Endothelial cell of umbilical vein (primary cell): ENCODE data around the gene ANO9. TPM values are rescaled to one million over a fixed set of nuclear protein-coding genes. Genes with fewer than 3 reads are reported as not detected.

Source experiments
- BruUV-seq: library from RNA; stranded (reverse); fragments of 400-500 nt; replicated peaks from 2 replicates; lab custom pipeline; 2021; lab: Mats Ljungman, UMichigan
- CTCF ChIA-PET: fragments of 300-600, 350-600 bp; sonication (Branson Sonifier 250); formaldehyde crosslinking; loops from one replicate; lab custom pipeline; 2021; ENCODE audit warnings: antibody characterized with exemption, inconsistent platforms; lab: Charles Lee
- POLR2A ChIA-PET: fragments of 300-600, 350-600 bp; sonication (Branson Sonifier 250); formaldehyde crosslinking; loops from one replicate; lab custom pipeline; 2021; ENCODE audit warnings: antibody characterized with exemption, inconsistent platforms; lab: Charles Lee
- DNase-seq: peaks from one replicate; pipeline ENCODE4 v3.0.0-alpha.2; 2011; ENCODE audit warnings: low read depth, low spot score
- FAIRE-seq: peaks from 2 replicates; lab custom pipeline; 2011; peaks lifted over from hg19 to GRCh38; lab: Jason Lieb, UNC
- H2AFZ ChIP-seq: 2 replicates; pipeline ENCODE4 v1.6.0; 2012; ENCODE audit warnings: low read depth, low read length, control low read depth, inconsistent platforms
- H3K27ac ChIP-seq: 2 replicates; pipeline ENCODE4 v1.5.1; 2011; ENCODE audit warnings: low read depth, mild to moderate bottlenecking, control low read depth, low read length, moderate library complexity; ENCODE audit not compliant: insufficient read depth
- H3K27me3 ChIP-seq, 2 experiments: 2 replicates each; pipeline versions ENCODE4 v1.6.0 to v1.6.1; 2011; ENCODE audit warnings: low read length in 2 of 2, mixed read lengths in 1 of 2; ENCODE audit not compliant: control insufficient read depth in 2 of 2, insufficient read depth in 2 of 2
- H3K36me3 ChIP-seq, 2 experiments: 2 replicates in 1 of 2; 3 replicates in 1 of 2; pipeline ENCODE4 v1.5.1; 2011; ENCODE audit warnings: low read length in 2 of 2, mild to moderate bottlenecking in 1 of 2, moderate library complexity in 1 of 2; ENCODE audit not compliant: control insufficient read depth in 2 of 2, insufficient read depth in 2 of 2; ENCODE audit errors: extremely low read depth in 1 of 2
- H3K4me1 ChIP-seq: 3 replicates; pipeline ENCODE4 v1.5.1; 2011; ENCODE audit warnings: mild to moderate bottlenecking, low read length; ENCODE audit not compliant: control insufficient read depth, insufficient read depth; ENCODE audit errors: extremely low read depth
- H3K4me2 ChIP-seq: 2 replicates; pipeline ENCODE4 v1.6.1; 2011; ENCODE audit warnings: low read length, control low read depth, mixed read lengths; ENCODE audit not compliant: insufficient read depth
- H3K4me3 ChIP-seq, 3 experiments: fragments of 200-600 bp in 1 of 3; sonication (generic), shearing (Covaris generic) in 1 of 3; replicated peaks in 1 of 3; 2 replicates each; pipeline ENCODE4 v1.5.1; 2011 to 2016; ENCODE audit warnings: control low read depth in 3 of 3, low read length in 3 of 3, mild to moderate bottlenecking in 2 of 3, inconsistent platforms in 1 of 3, low read depth in 1 of 3, moderate library complexity in 1 of 3; ENCODE audit not compliant: insufficient read depth in 1 of 3
- H3K79me2 ChIP-seq: 2 replicates; pipeline ENCODE4 v1.6.0; 2012; ENCODE audit warnings: low read length, inconsistent platforms; ENCODE audit not compliant: control insufficient read depth, insufficient read depth
- H3K9ac ChIP-seq: replicated peaks from 2 replicates; pipeline ENCODE3; 2011; ENCODE audit warnings: low read length, control low read depth; ENCODE audit not compliant: insufficient read depth; ENCODE audit errors: extremely low read depth
- H3K9me1 ChIP-seq: replicated peaks from 3 replicates; pipeline ENCODE4 v1.6.0; 2011; ENCODE audit warnings: mild to moderate bottlenecking, low read length; ENCODE audit not compliant: control insufficient read depth, insufficient read depth; ENCODE audit errors: extremely low read depth
- H3K9me3 ChIP-seq: replicated peaks from 2 replicates; pipeline ENCODE4 v1.5.1; 2012; ENCODE audit warnings: low read length, inconsistent platforms; ENCODE audit not compliant: control insufficient read depth, insufficient read depth
- H4K20me1 ChIP-seq: replicated peaks from 2 replicates; pipeline ENCODE3; 2011; ENCODE audit warnings: mild to moderate bottlenecking, low read length; ENCODE audit not compliant: control insufficient read depth, insufficient read depth; ENCODE audit errors: extremely low read depth
- FOS ChIP-seq: IDR thresholded peaks from 2 replicates; pipeline ENCODE4 v1.6.1; 2011; ENCODE audit warnings: mild to moderate bottlenecking, low read length, moderate library complexity, borderline replicate concordance; ENCODE audit not compliant: insufficient read depth
- GATA2 ChIP-seq: IDR thresholded peaks from 2 replicates; pipeline ENCODE4 v1.7.0; 2011; ENCODE audit warnings: low read depth, mild to moderate bottlenecking, moderate library complexity, mixed read lengths, low read length; ENCODE audit not compliant: insufficient read length, insufficient read depth
- MYC ChIP-seq: IDR thresholded peaks from one replicate; pipeline ENCODE4 v1.6.1; 2011; ENCODE audit warnings: mild to moderate bottlenecking, low read depth, low read length
- POLR2AphosphoS5 ChIP-seq: IDR thresholded peaks from 2 replicates; pipeline ENCODE4 v1.6.1; 2012; ENCODE audit warnings: low read depth, mild to moderate bottlenecking, control low read depth, low read length, moderate library complexity; ENCODE audit not compliant: insufficient read depth
- dilution Hi-C: fragments of 300-500 bp; cut with MboI; formaldehyde crosslinking; loops from one replicate; pipeline ENCODE4 v1.15.0; 2019; ENCODE audit warnings: low sequenced_read_pairs; ENCODE audit not compliant: extremely low pct_ligation_motif_present
- intact Hi-C: fragments of 100-400 bp; cut with micrococcal nuclease; formaldehyde crosslinking; loops from one replicate; pipeline ENCODE4 v1.10.0; 2022
- polyA plus RNA-seq, 4 experiments: library from polyadenylated mRNA; depleted of rRNA in 3 of 4; stranded (reverse) in 3 of 4; unstranded in 1 of 4; fragments of >200 nt; gene quantifications; 2 replicates each; pipeline versions ENCODE4 v1.2.1 to v1.2.3, GENCODE V29; 2011 to 2012; ENCODE audit warnings: missing spikeins in 1 of 4
- total RNA-seq: library from RNA; stranded (reverse); gene quantifications from 2 replicates; pipeline ENCODE4 v1.2.3, GENCODE V29; 2021
- TF ChIP-seq, protein P1 (sequence below), 2 donors: IDR thresholded peaks; 1 replicate in 1 of 2; 2 replicates in 1 of 2; pipeline ENCODE4 v1.5.1; 2011; ENCODE audit warnings: low read length in 2 of 2, mild to moderate bottlenecking in 2 of 2, moderate library complexity in 2 of 2, control low read depth in 1 of 2, inconsistent platforms in 1 of 2, low read depth in 1 of 2; ENCODE audit not compliant: insufficient read depth in 1 of 2; ENCODE audit errors: extremely low read depth in 1 of 2
- TF ChIP-seq, protein P2 (sequence below): IDR thresholded peaks from 2 replicates; pipeline ENCODE4 v1.6.1; 2011; ENCODE audit not compliant: insufficient read depth, insufficient read length

The ANO9 gene
- total and polyA plus RNA-seq, 2 donors (not counting 3 experiments of a cell fraction or from before 2014, with no cell fraction given) = 0.23 TPM; not detected in 1

DNA sequence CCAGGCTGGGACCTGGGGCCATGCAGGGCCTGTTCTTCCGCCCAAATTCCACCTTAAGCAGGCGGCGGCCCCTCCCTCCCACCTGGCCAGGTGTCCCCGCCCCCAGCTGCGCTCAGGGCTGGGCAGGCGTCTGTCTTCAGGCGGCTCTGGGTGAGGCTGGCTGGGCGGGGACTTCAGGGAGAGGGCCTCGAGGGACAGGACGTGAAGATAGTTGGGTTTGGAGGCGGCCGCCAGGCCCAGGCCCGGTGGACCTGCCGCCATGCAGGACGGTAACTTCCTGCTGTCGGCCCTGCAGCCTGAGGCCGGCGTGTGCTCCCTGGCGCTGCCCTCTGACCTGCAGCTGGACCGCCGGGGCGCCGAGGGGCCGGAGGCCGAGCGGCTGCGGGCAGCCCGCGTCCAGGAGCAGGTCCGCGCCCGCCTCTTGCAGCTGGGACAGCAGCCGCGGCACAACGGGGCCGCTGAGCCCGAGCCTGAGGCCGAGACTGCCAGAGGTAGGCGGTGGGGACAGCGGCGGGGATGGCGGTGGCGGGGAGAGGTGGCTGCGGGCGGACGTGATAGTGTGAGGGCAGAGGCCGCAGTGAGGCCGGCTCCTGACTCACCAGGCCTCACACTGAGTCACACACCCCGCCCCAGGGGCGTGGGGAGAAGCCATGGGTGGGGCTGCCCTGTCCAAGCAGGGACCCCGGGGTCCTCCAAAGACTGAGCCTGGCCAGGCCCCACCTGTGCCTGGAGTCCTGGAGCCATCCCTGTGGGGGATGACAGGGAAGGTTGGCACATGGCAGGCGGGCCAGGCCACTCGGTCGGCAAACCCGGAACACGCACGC is 47.6 kb downstream of the ANO9 start, which contains the start of gene PKP3:
PKP3 (plus strand) TSS at position 176 of the 824 bp plus-strand sequence; CDS start at position 260, 84 bp downstream.
- H4K20me1 ChIP-seq = no peaks in the 10 kb centered on the region
- ChIA-PET CTCF (no interaction called here), POLR2A (no interaction called here)
- peaks cover 2% of the 10 kb centered on the region for H3K4me1 ChIP-seq
- no peaks in the 10 kb centered on the region for H3K9me1 ChIP-seq
- dilution Hi-C loops (no loop called here), intact Hi-C loops (no loop called here)
- no peaks in the 10 kb centered on the region for H3K9me3 ChIP-seq
- no peaks in the 10 kb centered on the region for H3K36me3 ChIP-seq
- H3K27ac ChIP-seq = no peak within 1 kb of the TSS
- H3K9ac ChIP-seq = no peak within 1 kb of the TSS
- H3K4me2 ChIP-seq = no peak within 1 kb of the TSS
- TF ChIP-seq GATA2 (no peak), FOS (peak; percentile 23), POLR2AphosphoS5 (no peak), MYC (no peak)
- TF ChIP-seq, protein P1, sequence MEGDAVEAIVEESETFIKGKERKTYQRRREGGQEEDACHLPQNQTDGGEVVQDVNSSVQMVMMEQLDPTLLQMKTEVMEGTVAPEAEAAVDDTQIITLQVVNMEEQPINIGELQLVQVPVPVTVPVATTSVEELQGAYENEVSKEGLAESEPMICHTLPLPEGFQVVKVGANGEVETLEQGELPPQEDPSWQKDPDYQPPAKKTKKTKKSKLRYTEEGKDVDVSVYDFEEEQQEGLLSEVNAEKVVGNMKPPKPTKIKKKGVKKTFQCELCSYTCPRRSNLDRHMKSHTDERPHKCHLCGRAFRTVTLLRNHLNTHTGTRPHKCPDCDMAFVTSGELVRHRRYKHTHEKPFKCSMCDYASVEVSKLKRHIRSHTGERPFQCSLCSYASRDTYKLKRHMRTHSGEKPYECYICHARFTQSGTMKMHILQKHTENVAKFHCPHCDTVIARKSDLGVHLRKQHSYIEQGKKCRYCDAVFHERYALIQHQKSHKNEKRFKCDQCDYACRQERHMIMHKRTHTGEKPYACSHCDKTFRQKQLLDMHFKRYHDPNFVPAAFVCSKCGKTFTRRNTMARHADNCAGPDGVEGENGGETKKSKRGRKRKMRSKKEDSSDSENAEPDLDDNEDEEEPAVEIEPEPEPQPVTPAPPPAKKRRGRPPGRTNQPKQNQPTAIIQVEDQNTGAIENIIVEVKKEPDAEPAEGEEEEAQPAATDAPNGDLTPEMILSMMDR (IDR thresholded peaks at IDR 0.05; ENCODE audit: extremely low read depth in 1 of 2, insufficient read depth in 1 of 2, low read depth in 1 of 2, low read length in 2 of 2) = no peak
- TF ChIP-seq, protein P2, sequence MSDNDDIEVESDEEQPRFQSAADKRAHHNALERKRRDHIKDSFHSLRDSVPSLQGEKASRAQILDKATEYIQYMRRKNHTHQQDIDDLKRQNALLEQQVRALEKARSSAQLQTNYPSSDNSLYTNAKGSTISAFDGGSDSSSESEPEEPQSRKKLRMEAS = no peak
- FAIRE-seq = no peak
- no peaks in the 10 kb centered on the region for H3K79me2 ChIP-seq
- BruUV-seq = no TSS peak
- H3K4me3 ChIP-seq = no peak within 1 kb of the TSS
- DNase-seq = no peak
- H2AFZ ChIP-seq = peak within 1 kb of the TSS; percentile 50
- no peaks in the 10 kb centered on the region for H3K27me3 ChIP-seq
